ENCODE data around the gene FAM222A. TPM values are rescaled to one million over a fixed set of nuclear protein-coding genes. Genes with fewer than 3 reads are reported as not detected.

Gene FAM222A
- total RNA-seq, 1 experiment from 2014 or later: 2.8 TPM

DNA sequence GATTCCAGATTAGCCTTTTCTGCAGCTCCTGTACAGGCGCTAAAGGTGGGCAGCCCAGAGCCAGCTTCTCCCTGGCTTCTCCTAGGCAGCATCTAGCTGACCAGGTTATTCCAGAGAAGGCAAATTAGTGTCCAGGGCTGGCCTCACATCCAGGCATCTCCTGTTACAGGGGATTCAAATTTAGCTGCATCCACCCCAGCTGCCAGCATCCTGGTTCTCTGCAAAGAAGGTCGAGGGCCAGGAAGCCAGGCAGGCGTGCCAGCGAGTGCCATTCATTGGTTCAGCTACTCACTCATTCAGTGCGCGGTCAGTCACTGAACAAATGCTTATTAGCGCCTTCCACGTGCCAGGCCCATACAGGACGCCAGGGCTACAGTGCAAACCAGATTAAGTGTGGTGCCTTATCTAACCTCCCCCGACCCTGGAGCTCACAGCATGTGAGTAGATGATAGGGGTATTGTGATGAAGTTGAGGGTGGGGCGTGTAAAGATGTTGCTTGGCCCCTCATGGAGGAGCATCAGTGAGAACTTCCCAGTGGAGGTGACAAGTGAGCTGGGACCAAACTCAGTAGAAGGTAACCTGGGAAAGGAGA lies 15.7 kb upstream of the FAM222A start:
- Mint-ChIP-seq H3K4me1 (peaks cover 5 to 27% of the 10 kb centered on the region in 2 experiments), H3K27me3 (ENCODE audit: low read depth) (peaks cover 2% of the 10 kb centered on the region), H3K4me3 (no peak overlapping the region; a peak in 1 of 5 replicates), H3K36me3 (ENCODE audit: insufficient read depth in 1 of 3, low read depth in 3 of 3) (no peaks in the 10 kb centered on the region), H3K27ac (peak overlapping the region in 1 of 3 experiments; percentile 90; a peak in 2 of 7 replicates), H3K9me3 (no peaks in the 10 kb centered on the region)
- no peak overlapping the region for H3K4ac ChIP-seq (ENCODE audit: low read depth, low read length)
- no peak overlapping the region for H2BK120ac ChIP-seq (ENCODE audit: low read depth, low read length, poor library complexity, severe bottlenecking)
- no peak overlapping the region for H2AK5ac ChIP-seq (ENCODE audit: insufficient read length, low read length)
- H3K23ac ChIP-seq (ENCODE audit: insufficient read length, low read depth, low read length): no peak overlapping the region
- H4K91ac ChIP-seq (ENCODE audit: insufficient read length, low read depth, low read length): no peak overlapping the region
- no peak overlapping the region for H3K27ac ChIP-seq (ENCODE audit: insufficient read length, low read depth, low read length)
- no peak overlapping the region for H2BK20ac ChIP-seq (ENCODE audit: low read depth, low read length, poor library complexity, severe bottlenecking)
- no peaks in the 10 kb centered on the region for H3K27me3 ChIP-seq (ENCODE audit: insufficient read depth, low read length)
- H3K9ac ChIP-seq (ENCODE audit: extremely low read depth, insufficient read length, low read length): no peak overlapping the region
- H2BK5ac ChIP-seq (ENCODE audit: insufficient read length, low read length): no peak overlapping the region
- no peak overlapping the region for H3K4me2 ChIP-seq (ENCODE audit: insufficient read depth, insufficient read length, low read length)
- H4K5ac ChIP-seq (ENCODE audit: insufficient read length, low read depth, low read length): no peak overlapping the region
- no peak overlapping the region for H4K8ac ChIP-seq (replicated peaks; ENCODE audit: insufficient read length, low read depth, low read length)
- H2BK12ac ChIP-seq (ENCODE audit: insufficient read length, low read depth, low read length): no peak overlapping the region
- TF ChIP-seq, protein P1, sequence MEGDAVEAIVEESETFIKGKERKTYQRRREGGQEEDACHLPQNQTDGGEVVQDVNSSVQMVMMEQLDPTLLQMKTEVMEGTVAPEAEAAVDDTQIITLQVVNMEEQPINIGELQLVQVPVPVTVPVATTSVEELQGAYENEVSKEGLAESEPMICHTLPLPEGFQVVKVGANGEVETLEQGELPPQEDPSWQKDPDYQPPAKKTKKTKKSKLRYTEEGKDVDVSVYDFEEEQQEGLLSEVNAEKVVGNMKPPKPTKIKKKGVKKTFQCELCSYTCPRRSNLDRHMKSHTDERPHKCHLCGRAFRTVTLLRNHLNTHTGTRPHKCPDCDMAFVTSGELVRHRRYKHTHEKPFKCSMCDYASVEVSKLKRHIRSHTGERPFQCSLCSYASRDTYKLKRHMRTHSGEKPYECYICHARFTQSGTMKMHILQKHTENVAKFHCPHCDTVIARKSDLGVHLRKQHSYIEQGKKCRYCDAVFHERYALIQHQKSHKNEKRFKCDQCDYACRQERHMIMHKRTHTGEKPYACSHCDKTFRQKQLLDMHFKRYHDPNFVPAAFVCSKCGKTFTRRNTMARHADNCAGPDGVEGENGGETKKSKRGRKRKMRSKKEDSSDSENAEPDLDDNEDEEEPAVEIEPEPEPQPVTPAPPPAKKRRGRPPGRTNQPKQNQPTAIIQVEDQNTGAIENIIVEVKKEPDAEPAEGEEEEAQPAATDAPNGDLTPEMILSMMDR (conservative IDR thresholded peaks at IDR 0.05): no peak
- no peaks in the 10 kb centered on the region for H3K4me1 ChIP-seq (ENCODE audit: insufficient read depth, low read length)
- no peaks in the 10 kb centered on the region for H3K79me2 ChIP-seq (ENCODE audit: insufficient read depth, low read length)
- H3T11ph ChIP-seq (ENCODE audit: low read length): no peak overlapping the region
- no peaks in the 10 kb centered on the region for H4K20me1 ChIP-seq (ENCODE audit: control insufficient read depth, insufficient read depth, insufficient read length)
- H2AFZ ChIP-seq (ENCODE audit: low read length): no peak overlapping the region
- H3K79me1 ChIP-seq (ENCODE audit: insufficient read depth, low read depth, low read length, poor library complexity, severe bottlenecking): no peaks in the 10 kb centered on the region
- H3K14ac ChIP-seq (ENCODE audit: insufficient read depth, low read length): peak overlapping the region; percentile 35; the same call in 1 of the 2 replicates
- no peak overlapping the region for H2BK15ac ChIP-seq (ENCODE audit: low read depth, low read length)
- no peak overlapping the region for H3K18ac ChIP-seq (ENCODE audit: insufficient read length, low read depth, low read length)
- no peaks in the 10 kb centered on the region for H3K23me2 ChIP-seq (ENCODE audit: insufficient read length, low read depth, low read length, poor library complexity, severe bottlenecking)
- no peaks in the 10 kb centered on the region for H3K9me3 ChIP-seq (ENCODE audit: control insufficient read depth, low read depth, low read length)
- WGBS (ENCODE audit: extremely low coverage, insufficient read length, low lambda C conversion rate): no CpG with 5 or more reads among the region's 11 CpGs
- no peak overlapping the region for H3K56ac ChIP-seq (ENCODE audit: insufficient read length, low read depth, low read length)
- no peak for DNase-seq

Data from H9 (cell line).